NCI-H187 (cell line): ENCODE measurements around the gene HIVEP3.

ENCODE experiments used
- DNase-seq, 2 experiments: peaks; one replicate each; lab custom pipeline; 2025; lab: John Stamatoyannopoulos, UW

Gene HIVEP3

GRCh38 chr1:41613689-41614574 lies 304.8 kb downstream of the HIVEP3 start:
- DNase-seq = no peak

DNA sequence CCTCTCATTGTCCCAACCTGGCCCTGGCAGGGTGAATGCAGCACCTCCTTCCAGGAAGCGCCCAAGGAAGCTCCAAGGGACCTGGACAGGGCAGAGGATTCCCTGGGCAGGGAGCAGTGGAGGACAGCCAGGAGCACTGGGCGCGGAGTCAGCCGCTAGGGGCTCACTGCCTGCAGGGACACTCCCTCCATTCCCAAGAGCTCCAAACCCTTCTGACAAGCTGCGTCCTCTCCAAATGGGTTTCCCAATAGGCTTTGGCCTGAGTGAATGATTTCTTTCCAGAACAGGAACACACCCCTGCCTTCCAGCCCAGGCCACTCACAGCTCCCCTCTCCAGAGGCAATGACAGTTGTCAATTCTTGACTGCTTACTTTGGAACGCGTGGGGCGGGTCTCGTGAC lies 305.8 kb downstream of the HIVEP3 start:
- DNase-seq = no peak

DNA sequence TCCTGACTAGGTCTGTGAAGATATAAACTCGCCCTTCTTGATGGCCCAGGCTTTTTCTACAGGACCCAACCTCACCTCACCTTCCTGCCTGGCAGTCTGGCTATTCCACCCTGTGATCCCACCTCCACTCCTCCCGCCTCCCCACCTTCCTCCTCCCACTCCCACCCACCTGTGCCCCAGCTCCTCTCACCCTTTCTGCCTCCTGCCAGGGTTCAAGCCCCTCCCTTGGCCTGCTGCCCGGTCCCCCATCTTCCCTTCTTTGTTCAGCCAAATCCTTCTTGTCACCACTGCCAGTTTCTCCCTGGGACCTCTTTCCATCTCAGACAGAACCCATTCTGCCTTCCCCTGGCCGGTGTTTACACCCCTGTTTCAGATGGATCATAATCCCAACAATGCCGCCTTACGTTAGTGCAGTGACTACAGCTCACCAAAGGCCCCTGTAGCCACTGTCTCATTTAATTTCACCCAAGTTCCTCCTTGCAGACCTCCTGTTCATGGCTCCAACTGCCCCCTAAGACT lies 306.7 kb downstream of the HIVEP3 start:
- DNase-seq = no peak

DNA sequence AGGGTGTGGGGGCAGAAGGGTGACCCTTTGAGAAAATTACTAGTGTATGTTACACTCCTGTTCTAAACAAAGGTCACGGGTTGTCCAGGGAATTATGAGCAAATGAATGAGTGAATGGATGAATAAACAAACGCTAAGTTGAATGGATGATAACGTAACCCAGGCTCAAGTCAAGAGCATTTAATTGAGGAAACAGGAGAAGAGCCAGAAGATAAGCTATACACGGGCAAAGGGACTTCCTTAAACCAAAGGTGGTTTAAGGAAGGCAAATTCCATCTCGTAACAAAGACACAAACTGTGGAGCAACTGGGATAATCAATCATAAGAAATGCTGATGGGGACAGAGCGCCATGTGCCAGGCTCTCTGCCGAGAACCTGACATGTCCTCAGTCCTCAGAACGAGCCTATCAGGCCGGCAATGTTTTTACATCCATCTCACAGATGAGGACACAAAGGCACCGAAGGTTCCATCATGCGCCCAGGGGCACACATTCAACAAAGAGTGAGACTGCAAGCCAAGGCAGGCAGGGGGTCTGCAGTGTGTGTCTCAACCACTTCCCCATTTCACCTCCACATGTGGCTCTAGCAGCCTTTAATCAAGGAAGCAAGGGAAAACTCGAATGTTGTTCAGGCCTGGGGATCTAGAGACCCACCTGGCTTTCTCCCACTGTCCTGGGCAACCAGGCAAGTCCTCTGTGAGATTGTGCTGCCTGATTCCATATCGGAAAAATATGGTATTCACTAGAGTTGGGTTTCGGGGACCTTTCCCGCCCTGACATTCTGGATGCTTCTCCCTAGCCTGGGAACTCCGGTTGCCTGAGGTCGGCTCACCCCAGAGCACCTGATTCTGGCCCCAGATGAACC lies 307.4 kb downstream of the HIVEP3 start:
- no peak for DNase-seq

DNA sequence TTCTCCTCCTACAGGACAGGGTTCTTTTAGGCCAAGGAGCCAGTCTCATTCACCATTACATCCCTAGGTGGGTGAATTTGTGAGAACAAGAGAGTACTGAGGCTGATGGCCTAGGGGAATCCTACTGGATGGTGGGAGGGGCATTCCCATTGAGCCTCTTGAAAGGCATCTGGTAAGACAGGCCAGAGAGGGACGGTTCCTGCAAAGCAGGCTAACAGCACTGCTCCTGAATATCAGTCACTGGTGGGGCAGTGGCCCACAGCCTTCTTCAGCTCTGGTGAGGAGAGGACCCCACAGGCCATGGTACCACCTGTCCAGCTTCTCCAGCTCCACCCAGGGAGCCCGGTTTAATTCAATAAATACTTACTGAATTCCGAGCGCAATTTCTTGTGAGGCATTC lies 308.4 kb downstream of the HIVEP3 start:
- no peak for DNase-seq

DNA sequence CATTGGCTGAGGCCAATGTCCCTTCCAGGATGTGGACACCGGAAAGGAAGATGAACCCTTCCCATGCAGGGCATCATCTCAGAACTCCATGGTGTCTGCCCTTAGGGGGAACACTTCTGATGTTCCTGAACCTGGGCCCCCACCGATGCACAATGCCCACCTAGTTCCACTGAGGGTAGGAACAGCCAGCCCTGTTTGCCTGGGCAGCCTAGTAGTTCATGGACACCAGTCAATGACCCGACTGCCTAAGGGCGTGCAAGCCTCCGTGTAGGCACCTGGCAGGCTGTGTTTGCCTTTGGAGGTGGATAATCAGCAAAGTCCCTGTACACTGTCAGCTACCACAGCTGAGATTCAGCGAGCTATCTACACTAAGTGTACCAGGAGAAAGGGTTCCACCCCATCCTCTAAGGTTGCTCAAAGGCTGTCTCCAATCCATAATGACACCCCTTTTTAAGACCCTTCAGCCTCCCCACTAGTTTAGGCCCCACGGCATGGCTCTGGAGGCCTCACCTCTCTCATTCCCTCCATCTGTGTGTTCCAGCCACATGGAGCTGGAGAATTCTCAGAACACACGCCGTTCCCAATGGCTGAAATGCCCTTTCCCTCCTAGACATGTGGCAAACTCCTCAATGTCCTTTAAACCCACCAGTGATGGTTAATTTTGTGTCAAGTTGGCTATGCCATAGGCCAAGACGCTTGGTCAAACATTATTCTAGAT lies 309.4 kb downstream of the HIVEP3 start:
- no peak for DNase-seq

GRCh38 chr1:41608211-41608610 lies 310.5 kb downstream of the HIVEP3 start:
- DNase-seq = no peak

- DNase-seq = no peak
These were observed 310.9 kb downstream of the HIVEP3 start for GRCh38 chr1:41607808-41608207.

DNA sequence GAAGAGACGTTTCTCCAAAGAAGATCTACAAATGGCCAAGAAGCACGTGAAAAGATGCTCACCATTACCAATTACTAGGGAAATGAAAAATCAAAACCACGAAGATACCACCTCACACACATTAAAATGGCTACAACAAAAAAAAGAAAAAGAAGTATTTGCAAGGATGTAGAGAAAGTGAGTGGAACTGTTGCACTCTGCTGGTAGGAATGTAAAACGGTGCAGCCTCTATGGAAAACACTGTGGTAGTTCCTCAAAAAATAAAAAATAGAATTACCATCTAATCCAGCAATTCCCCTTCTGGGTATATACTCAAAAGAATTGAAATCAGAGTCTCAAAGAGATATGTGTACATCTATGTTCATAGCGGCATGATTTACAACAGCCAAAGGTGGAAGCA lies 318.8 kb downstream of the HIVEP3 start:
- no peak for DNase-seq

DNA sequence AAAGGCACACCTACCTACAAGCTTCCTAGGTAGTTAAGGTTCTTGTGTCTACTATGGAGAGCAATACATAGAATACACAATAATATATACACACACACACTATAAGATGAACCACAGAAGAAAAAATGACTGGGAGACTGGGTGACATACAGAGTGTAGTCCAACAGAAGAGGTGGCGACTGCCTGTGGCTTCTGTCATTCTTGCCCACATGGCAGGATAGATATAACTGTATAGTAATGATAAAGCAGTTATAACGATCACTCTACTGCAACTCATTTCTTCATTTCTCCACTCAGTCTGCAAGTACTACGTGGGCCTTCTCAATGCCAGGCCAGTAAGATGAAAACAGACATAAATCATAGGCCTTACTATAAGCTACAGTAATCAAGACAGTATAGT lies 320.4 kb downstream of the HIVEP3 start:
- no peak for DNase-seq

DNA sequence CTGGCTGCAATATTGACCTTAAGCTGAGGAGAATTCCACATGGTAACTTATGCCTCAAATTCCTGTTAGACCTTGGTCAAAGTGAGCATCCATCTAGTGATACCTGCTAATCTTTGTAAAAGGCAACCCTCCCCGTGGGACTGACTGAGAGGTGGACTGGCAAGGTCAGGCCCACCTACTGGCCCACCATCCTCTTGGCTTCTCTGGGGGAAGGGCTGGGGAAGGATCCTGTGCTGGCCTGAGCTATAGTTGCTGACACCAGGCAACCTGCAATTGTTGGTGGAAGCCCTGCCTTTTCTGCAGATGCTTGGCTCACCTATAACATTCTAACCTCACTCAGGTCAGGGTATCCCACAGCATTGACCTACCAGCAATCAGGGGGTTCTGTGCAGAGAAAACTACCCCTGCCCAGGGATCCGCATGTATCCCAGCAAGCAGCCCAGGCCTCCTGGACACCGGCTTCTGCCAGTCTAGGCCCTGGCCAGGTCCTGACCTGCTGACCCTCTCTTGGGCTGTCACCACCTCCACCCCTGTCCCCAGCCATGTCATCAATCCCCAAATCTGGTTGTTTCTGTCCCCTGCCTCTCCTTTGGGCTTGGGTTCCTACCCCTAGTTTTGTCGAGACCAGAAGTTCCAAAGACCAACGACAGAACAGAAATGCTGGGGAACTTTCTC lies 326.1 kb downstream of the HIVEP3 start:
- DNase-seq = no peak

DNA sequence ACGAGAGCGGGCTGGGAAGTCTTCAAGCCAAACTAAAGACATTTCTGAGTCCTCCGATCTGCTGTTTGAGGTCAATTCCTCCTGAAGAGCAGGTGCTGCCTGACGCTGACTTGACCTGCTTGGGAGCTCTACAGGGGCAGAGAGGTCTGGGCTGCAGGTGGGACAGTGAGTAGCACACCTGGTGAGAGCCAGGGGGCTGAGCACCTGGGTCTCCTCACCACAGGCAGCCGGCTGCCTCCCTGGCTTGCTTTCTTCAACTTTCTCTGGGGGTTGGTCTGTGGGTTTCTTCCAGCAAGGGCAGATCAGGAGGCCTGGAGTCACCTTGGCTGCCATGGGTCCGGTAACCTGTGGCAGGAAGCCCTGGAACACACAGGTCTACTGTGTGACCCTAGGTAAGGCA lies 326.8 kb downstream of the HIVEP3 start:
- no peak for DNase-seq

- DNase-seq = no peak
These were observed 328.4 kb downstream of the HIVEP3 start for GRCh38 chr1:41590331-41590730.

DNA sequence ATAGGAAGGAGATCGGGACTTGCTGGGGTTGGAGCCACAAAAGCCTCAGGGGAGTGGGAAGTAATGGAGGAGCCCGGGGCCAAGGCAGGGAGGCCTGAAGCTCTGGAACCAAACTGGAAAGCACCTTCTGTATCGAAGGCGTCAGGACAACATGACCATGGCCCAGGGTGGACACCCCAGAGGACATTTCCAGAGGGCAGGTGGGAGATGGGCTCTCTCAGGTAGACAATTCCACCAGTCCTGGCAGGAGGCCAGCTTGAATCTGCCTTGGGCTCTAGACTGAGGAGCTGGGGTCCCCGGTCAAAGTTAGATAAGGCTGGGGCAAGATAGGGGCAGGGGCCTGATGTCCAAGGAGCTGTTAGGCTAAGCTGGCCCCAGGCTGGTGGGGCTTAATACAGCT lies 329.3 kb downstream of the HIVEP3 start:
- DNase-seq = no peak

- no peak for DNase-seq
These were observed 330.3 kb downstream of the HIVEP3 start for GRCh38 chr1:41588334-41588875.

DNA sequence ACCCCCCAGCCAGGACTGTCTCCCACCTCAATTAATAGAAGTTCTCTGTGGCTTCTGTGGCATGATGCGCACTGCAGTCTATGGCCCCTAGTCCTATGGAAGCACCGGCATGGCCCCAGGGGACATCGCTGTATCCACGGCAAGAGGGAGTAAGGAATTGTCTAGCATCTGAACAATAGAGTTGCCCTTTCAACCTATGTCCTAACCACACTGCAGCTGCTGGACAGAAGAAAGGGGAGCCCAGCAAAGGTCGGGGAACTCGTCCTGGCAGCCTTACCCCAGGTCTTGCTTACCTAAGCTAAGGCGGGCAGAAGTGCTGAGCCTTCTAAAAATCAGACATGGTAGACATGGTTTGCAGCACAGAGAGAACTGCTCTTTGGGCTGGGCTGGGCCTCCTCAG lies 330.9 kb downstream of the HIVEP3 start:
- DNase-seq = no peak

DNA sequence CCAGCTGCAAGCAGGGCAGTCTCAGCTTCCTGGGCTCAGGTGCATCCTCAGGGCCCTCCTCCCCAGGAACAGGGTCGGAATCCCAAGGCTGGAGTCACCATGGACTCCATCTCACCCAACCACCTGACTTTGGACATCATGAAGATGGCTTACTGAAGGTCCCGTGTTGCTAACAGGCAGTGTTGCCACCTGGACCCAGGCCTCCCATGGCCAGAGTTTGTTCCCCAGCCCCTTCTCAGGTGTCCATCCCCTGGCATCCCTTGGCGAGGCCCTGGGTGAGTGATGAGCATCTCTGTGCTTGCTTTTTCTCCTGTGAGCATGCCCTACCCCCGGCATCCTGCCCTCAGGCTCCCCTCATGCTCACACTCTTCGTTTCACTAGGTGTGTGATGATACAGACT lies 332.5 kb downstream of the HIVEP3 start:
- DNase-seq = no peak

DNA sequence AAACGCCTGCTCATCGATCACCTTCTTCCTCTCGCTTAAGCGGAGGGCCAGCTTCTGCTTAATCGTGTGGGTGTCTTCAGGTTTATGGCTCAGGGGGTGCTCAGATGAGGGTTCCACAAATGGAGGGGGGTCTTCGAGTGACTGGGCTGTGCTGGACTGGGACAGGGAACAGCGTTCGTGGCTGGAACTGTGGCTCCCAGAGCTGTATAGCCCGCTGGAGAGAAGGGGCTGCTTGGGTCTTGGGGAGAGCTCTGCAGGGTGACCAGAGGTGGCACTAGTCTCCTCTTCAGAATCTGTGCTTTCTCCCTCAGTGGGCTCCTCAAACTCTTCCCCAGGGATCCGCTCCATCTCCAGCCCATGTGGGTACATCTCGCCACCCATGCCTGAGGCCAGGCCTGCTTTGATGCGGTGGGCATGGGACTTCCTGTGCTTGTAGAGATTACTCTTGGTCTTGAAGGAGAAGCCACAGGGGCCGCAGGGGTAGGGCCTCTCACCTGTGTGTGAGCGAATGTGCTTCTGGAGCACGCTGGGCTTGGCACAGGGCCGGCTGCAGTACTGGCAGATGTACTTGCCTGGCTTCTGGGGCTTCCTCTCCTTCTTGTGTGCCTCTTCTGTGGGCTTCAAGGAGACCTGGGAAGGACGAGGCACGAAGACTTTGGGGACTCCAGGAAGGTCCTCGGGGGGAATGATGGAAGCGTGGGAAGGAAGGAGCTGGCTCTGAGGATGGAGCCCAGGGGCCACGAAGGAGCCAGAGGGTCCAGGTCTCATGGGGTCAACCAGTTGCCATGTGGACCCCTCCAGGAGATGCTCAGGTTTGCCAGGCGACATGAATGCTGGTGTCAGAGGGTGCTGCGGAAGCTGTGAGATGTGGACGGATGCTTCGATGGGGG lies 334.8 kb downstream of the HIVEP3 start:
- DNase-seq = no peak

GRCh38 chr1:41582851-41583657 lies 335.7 kb downstream of the HIVEP3 start:
- DNase-seq = no peak
